Muscle layer of colon (tissue), 2 donors: ENCODE measurements around the gene RGMA.
"Not testable (repeated sequence)": the region's sequence is repeated elsewhere in the genome, so short reads cannot be mapped to it uniquely, and the experiment has no call there.

Experiments
- H3K27ac ChIP-seq: one replicate; pipeline ENCODE4 v1.7.0; 2013; ENCODE audit warnings: low read depth, mild to moderate bottlenecking, low read length, moderate library complexity
- H3K27me3 ChIP-seq, 2 donors: one replicate each; pipeline ENCODE4 v1.7.0; 2013; ENCODE audit warnings: low read length in 2 of 2, mild to moderate bottlenecking in 2 of 2; ENCODE audit not compliant: insufficient read depth in 2 of 2, control insufficient read depth in 1 of 2
- H3K36me3 ChIP-seq: one replicate; pipeline ENCODE4 v1.7.0; 2013; ENCODE audit warnings: mild to moderate bottlenecking, low read length; ENCODE audit not compliant: insufficient read depth
- H3K4me1 ChIP-seq: one replicate; pipeline ENCODE4 v1.7.0; 2013; ENCODE audit warnings: mild to moderate bottlenecking, low read length; ENCODE audit not compliant: insufficient read depth
- H3K4me3 ChIP-seq, 2 donors: one replicate each; pipeline ENCODE4 v1.7.0; 2013; ENCODE audit warnings: low read length in 2 of 2, low read depth in 1 of 2, mild to moderate bottlenecking in 1 of 2, moderate library complexity in 1 of 2
- H3K9ac ChIP-seq: one replicate; pipeline ENCODE4 v1.7.0; 2013; ENCODE audit warnings: low read length
- H3K9me3 ChIP-seq: one replicate; pipeline ENCODE4 v1.7.0; 2013; ENCODE audit warnings: mild to moderate bottlenecking, low read length
- donor health status: abdominal sarcoma.
- donor health status: Adenocarcinoma of cecum.

RGMA gene

GRCh38 chr15:93066224-93066681, 22.8 kb downstream of the RGMA start:
- Histone ChIP-seq H3K27me3 (no peaks in the 10 kb centered on the region), H3K9me3 (no peaks in the 10 kb centered on the region), H3K4me3 (peak overlapping the region in 1 of 2 donors; percentile 20), H3K27ac (peak overlapping the region; percentile 88), H3K9ac (no peak overlapping the region), H3K36me3 (peaks cover 13% of the 10 kb centered on the region), H3K4me1 (peaks cover 84% of the 10 kb centered on the region)

- Histone ChIP-seq H3K36me3 (peaks cover 13% of the 10 kb centered on the region), H3K9ac (peak overlapping the region; percentile 27), H3K27ac (peak overlapping the region; percentile 88), H3K4me1 (peaks cover 86% of the 10 kb centered on the region), H3K9me3 (no peaks in the 10 kb centered on the region), H3K27me3 (no peaks in the 10 kb centered on the region), H3K4me3 (peak overlapping the region in 1 of 2 donors; percentile 20)
Observed at GRCh38 chr15:93065641-93066045, 23.4 kb downstream of the RGMA start.

GRCh38 chr15:93063796-93064690, 25.0 kb downstream of the RGMA start:
- peak overlapping the region in 1 of 2 donors; percentile 14 for H3K4me3 ChIP-seq
- peak overlapping the region; percentile 57 for H3K9ac ChIP-seq
- no peaks in the 10 kb centered on the region for H3K27me3 ChIP-seq
- H3K36me3 ChIP-seq = peaks cover 13% of the 10 kb centered on the region
- H3K4me1 ChIP-seq = peaks cover 88% of the 10 kb centered on the region
- H3K9me3 ChIP-seq = no peaks in the 10 kb centered on the region
- peak overlapping the region; percentile 88 for H3K27ac ChIP-seq

- H3K36me3 ChIP-seq = peaks cover 13% of the 10 kb centered on the region
- no peak overlapping the region for H3K4me3 ChIP-seq
- no peaks in the 10 kb centered on the region for H3K27me3 ChIP-seq
- peak overlapping the region; percentile 88 for H3K27ac ChIP-seq
- H3K4me1 ChIP-seq = peaks cover 89% of the 10 kb centered on the region
- H3K9me3 ChIP-seq = no peaks in the 10 kb centered on the region
- H3K9ac ChIP-seq = peak overlapping the region; percentile 57
Observed at GRCh38 chr15:93063262-93063671, 25.7 kb downstream of the RGMA start.

- not testable (repeated sequence) for H3K4me3 ChIP-seq
Observed at GRCh38 chr15:93062628-93063261, 26.3 kb downstream of the RGMA start.

GRCh38 chr15:93060336-93061248, 28.4 kb downstream of the RGMA start:
- H3K9ac ChIP-seq = no peak overlapping the region
- peak overlapping the region; percentile 73 for H3K27ac ChIP-seq
- H3K4me1 ChIP-seq = peaks cover 94% of the 10 kb centered on the region

More at GRCh38 chr15:93062628-93063261, 26.3 kb downstream of the RGMA start:
- Histone ChIP-seq H3K27ac (peak overlapping the region; percentile 88), H3K9ac (peak overlapping the region; percentile 57), H3K4me1 (peaks cover 89% of the 10 kb centered on the region), H3K36me3 (peaks cover 13% of the 10 kb centered on the region)
- H3K9me3 ChIP-seq, H3K27me3 ChIP-seq: not testable (repeated sequence)

GRCh38 chr15:93059442-93059841, 29.6 kb downstream of the RGMA start:
- Histone ChIP-seq H3K4me3 (no peak overlapping the region), H3K9ac (no peak overlapping the region), H3K27me3 (no peaks in the 10 kb centered on the region), H3K27ac (peak overlapping the region; percentile 75), H3K36me3 (peaks cover 18% of the 10 kb centered on the region), H3K9me3 (no peaks in the 10 kb centered on the region), H3K4me1 (peaks cover 89% of the 10 kb centered on the region)

More at GRCh38 chr15:93060336-93061248, 28.4 kb downstream of the RGMA start:
- H3K36me3 ChIP-seq = peaks cover 13% of the 10 kb centered on the region
- H3K4me3 ChIP-seq = peak overlapping the region in 1 of 2 donors; percentile 23
- H3K27me3 ChIP-seq = no peaks in the 10 kb centered on the region
- H3K9me3 ChIP-seq = no peaks in the 10 kb centered on the region

- Histone ChIP-seq H3K9ac (no peak overlapping the region), H3K9me3 (no peaks in the 10 kb centered on the region), H3K27ac (peak overlapping the region; percentile 75), H3K27me3 (no peaks in the 10 kb centered on the region), H3K4me1 (peaks cover 84% of the 10 kb centered on the region), H3K36me3 (peaks cover 14% of the 10 kb centered on the region), H3K4me3 (no peak overlapping the region)
Observed at GRCh38 chr15:93058904-93059427, 30.0 kb downstream of the RGMA start.

- H3K4me1 ChIP-seq = peaks cover 76% of the 10 kb centered on the region
- peak overlapping the region; percentile 35 for H3K27ac ChIP-seq
- no peaks in the 10 kb centered on the region for H3K9me3 ChIP-seq
- H3K27me3 ChIP-seq = no peaks in the 10 kb centered on the region
- H3K36me3 ChIP-seq = peaks cover 6% of the 10 kb centered on the region
- H3K4me3 ChIP-seq = no peak overlapping the region
- H3K9ac ChIP-seq = no peak overlapping the region
Observed at GRCh38 chr15:93058128-93058527, 30.9 kb downstream of the RGMA start.

- peak overlapping the region; percentile 46 for H3K27ac ChIP-seq
Observed at GRCh38 chr15:93057618-93058017, 31.4 kb downstream of the RGMA start.

More at GRCh38 chr15:93057618-93058017, 31.4 kb downstream of the RGMA start:
- no peaks in the 10 kb centered on the region for H3K27me3 ChIP-seq
- H3K36me3 ChIP-seq = peaks cover 6% of the 10 kb centered on the region
- peaks cover 74% of the 10 kb centered on the region for H3K4me1 ChIP-seq
- no peaks in the 10 kb centered on the region for H3K9me3 ChIP-seq
- no peak overlapping the region for H3K4me3 ChIP-seq
- H3K9ac ChIP-seq = no peak overlapping the region
